ENCODE measurements around the gene ARHGEF19. TPM values are rescaled to one million over a fixed set of nuclear protein-coding genes. Genes with fewer than 3 reads are reported as not detected.

Gene ARHGEF19
- total and polyA plus RNA-seq, 2 experiments from 2014 or later = 21.0 to 24.8 TPM

- Histone ChIP-seq H3K79me2 (no peaks in the 10 kb centered on the region), H3K4me2 (no peak overlapping the region), H3K27me3 (no peaks in the 10 kb centered on the region), H3K27ac (no peak overlapping the region), H3K4me1 (ENCODE audit: insufficient read depth) (peaks cover 26% of the 10 kb centered on the region), H3K9me2 (replicated peaks; ENCODE audit: insufficient read depth) (no peaks in the 10 kb centered on the region), H3K4me3 (no peak overlapping the region), H4K20me1 (ENCODE audit: insufficient read depth, poor library complexity, severe bottlenecking) (no peaks in the 10 kb centered on the region), H2AFZ (no peak overlapping the region), H3K9me3 (ENCODE audit: low read depth) (no peaks in the 10 kb centered on the region), H3K36me3 (replicated peaks; ENCODE audit: insufficient read depth, low read depth) (no peaks in the 10 kb centered on the region)
- 97% methylated on average over 9 of the region's 9 CpGs for WGBS (ENCODE audit: low lambda C conversion rate, missing lambda C conversion rate)
- DNase-seq (ENCODE audit: low spot score) = no peak
- no peak for TF ChIP-seq CTCF (IDR thresholded peaks at IDR 0.05; ENCODE audit: poor library complexity)
- no peak for TF ChIP-seq EZH2phosphoT487 (IDR thresholded peaks at IDR 0.05; ENCODE audit: low read depth, severe bottlenecking, unreplicated experiment)
- TF ChIP-seq EZH2 (IDR thresholded peaks at IDR 0.05; ENCODE audit: borderline replicate concordance) = no peak
Observed at GRCh38 chr1:16245476-16246196, 33.2 kb upstream of the ARHGEF19 start.

GRCh38 chr1:16244650-16245285 is 32.3 kb upstream of the ARHGEF19 start:
- WGBS (ENCODE audit: low lambda C conversion rate, missing lambda C conversion rate) = 80% methylated on average over 8 of the region's 8 CpGs
- no peak overlapping the region for H3K27ac ChIP-seq
- peaks cover 26% of the 10 kb centered on the region for H3K4me1 ChIP-seq (ENCODE audit: insufficient read depth)
- no peaks in the 10 kb centered on the region for H3K9me3 ChIP-seq (ENCODE audit: low read depth)
- no peak overlapping the region for H2AFZ ChIP-seq
- H3K79me2 ChIP-seq = no peaks in the 10 kb centered on the region
- H3K4me2 ChIP-seq = no peak overlapping the region
- H3K4me3 ChIP-seq = no peak overlapping the region
- H3K36me3 ChIP-seq (replicated peaks; ENCODE audit: insufficient read depth, low read depth) = no peaks in the 10 kb centered on the region
- no peaks in the 10 kb centered on the region for H3K27me3 ChIP-seq
- H3K9me2 ChIP-seq (replicated peaks; ENCODE audit: insufficient read depth) = no peaks in the 10 kb centered on the region
- TF ChIP-seq CTCF (IDR thresholded peaks at IDR 0.05; ENCODE audit: poor library complexity) = no peak
- TF ChIP-seq EZH2 (IDR thresholded peaks at IDR 0.05; ENCODE audit: borderline replicate concordance) = no peak
- H4K20me1 ChIP-seq (ENCODE audit: insufficient read depth, poor library complexity, severe bottlenecking) = no peaks in the 10 kb centered on the region
- no peak for DNase-seq (ENCODE audit: low spot score)

GRCh38 chr1:16243936-16244649 is 31.6 kb upstream of the ARHGEF19 start:
- Histone ChIP-seq H3K4me2 (no peak overlapping the region), H3K27ac (no peak overlapping the region), H3K9me2 (replicated peaks; ENCODE audit: insufficient read depth) (no peaks in the 10 kb centered on the region), H2AFZ (no peak overlapping the region), H3K27me3 (no peaks in the 10 kb centered on the region), H3K36me3 (replicated peaks; ENCODE audit: insufficient read depth, low read depth) (no peaks in the 10 kb centered on the region), H3K9me3 (ENCODE audit: low read depth) (no peaks in the 10 kb centered on the region), H3K4me1 (ENCODE audit: insufficient read depth) (peaks cover 21% of the 10 kb centered on the region), H3K79me2 (no peaks in the 10 kb centered on the region), H4K20me1 (ENCODE audit: insufficient read depth, poor library complexity, severe bottlenecking) (no peaks in the 10 kb centered on the region), H3K4me3 (no peak overlapping the region)
- peak; percentile 87 for DNase-seq (ENCODE audit: low spot score)
- WGBS (ENCODE audit: low lambda C conversion rate, missing lambda C conversion rate) = 40% methylated on average over 8 of the region's 8 CpGs
- no peak for TF ChIP-seq EZH2 (IDR thresholded peaks at IDR 0.05; ENCODE audit: borderline replicate concordance)
- peak; percentile 80 for TF ChIP-seq CTCF (IDR thresholded peaks at IDR 0.05; ENCODE audit: poor library complexity)
